Mucosa of descending colon (tissue), 3 donors: ENCODE results near the gene BLNK. TPM values are rescaled to one million over a fixed set of nuclear protein-coding genes. Genes with fewer than 3 reads are reported as not detected.
A peak's percentile ranks its signal among the peaks of the same experiment; 100 is the strongest.

Source experiments
- ATAC-seq: fragments of 200-7000 bp; cut with Tn5 transposase; one replicate; pipeline ENCODE4 v1.9.1; 2020; ENCODE audit warnings: mild to moderate bottlenecking, moderate library complexity
- DNase-seq, 3 donors: peaks; one replicate each; pipeline ENCODE4 v3.0.0-alpha.2; 2020
- H3K36me3 ChIP-seq: fragments of 200-600 bp; one replicate; pipeline ENCODE4 v1.8.0; 2021; ENCODE audit warnings: low read depth, mild to moderate bottlenecking
- H3K4me1 ChIP-seq: fragments of 200-600 bp; one replicate; pipeline ENCODE4 v1.8.0; 2021; ENCODE audit warnings: low read depth, mild to moderate bottlenecking
- H3K4me3 ChIP-seq: fragments of 200-600 bp; one replicate; pipeline ENCODE4 v1.8.0; 2021; ENCODE audit warnings: mild to moderate bottlenecking
- H3K9me3 ChIP-seq: fragments of 200-600 bp; one replicate; pipeline ENCODE4 v1.8.0; 2021; ENCODE audit warnings: mild to moderate bottlenecking
- intact Hi-C, 2 donors: fragments of 100-400 bp; cut with DNase I in 1 of 2; cut with micrococcal nuclease in 1 of 2; formaldehyde crosslinking; loops; one replicate each; pipeline versions ENCODE4 v1.11.0 to v1.11.1; 2022; cut with DNase I, micrococcal nuclease
- total RNA-seq, 3 donors: library from RNA; stranded (reverse); fragmentation: NEBNext Ultra II Directional in 2 of 3; extraction: Animal tissue kit (Norgen Biotek cat#: 25700) in 2 of 3; gene quantifications; one replicate each; pipeline versions ENCODE4 v1.2.1 to v1.2.4, GENCODE V29; 2021 to 2023
- TF ChIP-seq, protein P1 (sequence below): fragments of 200-600 bp; IDR thresholded peaks from one replicate; pipeline ENCODE4 v1.8.0; 2022; ENCODE audit warnings: antibody characterized with exemption, mild to moderate bottlenecking
- donor health status: DM: no; HTN: no; CAD: no; lungs with moderate emphysema.
- donor health status: DM: no; HTN: no; CAD: no.
- donor health status: DM: no; HTN: yes; CAD: no.

BLNK gene
- total RNA-seq, 3 donors from 2014 or later = 13.2 to 45.7 (median 30.4) TPM

DNA sequence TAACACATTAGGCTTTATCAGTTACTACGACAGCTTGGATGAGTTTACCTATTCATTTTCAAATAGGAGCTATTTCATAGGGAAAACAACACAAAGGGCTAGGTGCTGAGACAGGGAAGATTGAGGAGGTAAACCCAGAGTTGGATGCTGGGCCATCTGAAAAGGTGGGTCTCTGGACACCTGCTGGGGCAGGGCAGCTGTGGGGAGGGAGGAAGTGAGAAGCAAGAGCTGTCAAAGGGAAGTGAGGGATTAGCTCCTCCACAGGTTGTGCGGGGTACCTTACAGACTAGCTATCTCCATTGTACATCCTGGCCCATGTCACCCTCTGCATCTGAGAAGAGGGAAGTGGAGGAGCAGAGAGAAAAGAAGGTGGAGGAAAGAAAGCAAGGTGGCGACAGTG lies 48.9 kb downstream of the BLNK start:
- Histone ChIP-seq H3K4me1 (no peaks in the 10 kb centered on the region), H3K4me3 (no peak overlapping the region), H3K9me3 (no peaks in the 10 kb centered on the region), H3K36me3 (no peaks in the 10 kb centered on the region)
- no peak for ATAC-seq
- TF ChIP-seq, protein P1, sequence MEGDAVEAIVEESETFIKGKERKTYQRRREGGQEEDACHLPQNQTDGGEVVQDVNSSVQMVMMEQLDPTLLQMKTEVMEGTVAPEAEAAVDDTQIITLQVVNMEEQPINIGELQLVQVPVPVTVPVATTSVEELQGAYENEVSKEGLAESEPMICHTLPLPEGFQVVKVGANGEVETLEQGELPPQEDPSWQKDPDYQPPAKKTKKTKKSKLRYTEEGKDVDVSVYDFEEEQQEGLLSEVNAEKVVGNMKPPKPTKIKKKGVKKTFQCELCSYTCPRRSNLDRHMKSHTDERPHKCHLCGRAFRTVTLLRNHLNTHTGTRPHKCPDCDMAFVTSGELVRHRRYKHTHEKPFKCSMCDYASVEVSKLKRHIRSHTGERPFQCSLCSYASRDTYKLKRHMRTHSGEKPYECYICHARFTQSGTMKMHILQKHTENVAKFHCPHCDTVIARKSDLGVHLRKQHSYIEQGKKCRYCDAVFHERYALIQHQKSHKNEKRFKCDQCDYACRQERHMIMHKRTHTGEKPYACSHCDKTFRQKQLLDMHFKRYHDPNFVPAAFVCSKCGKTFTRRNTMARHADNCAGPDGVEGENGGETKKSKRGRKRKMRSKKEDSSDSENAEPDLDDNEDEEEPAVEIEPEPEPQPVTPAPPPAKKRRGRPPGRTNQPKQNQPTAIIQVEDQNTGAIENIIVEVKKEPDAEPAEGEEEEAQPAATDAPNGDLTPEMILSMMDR = no peak
- intact Hi-C loops = no loop called here
- no peak for DNase-seq

DNA sequence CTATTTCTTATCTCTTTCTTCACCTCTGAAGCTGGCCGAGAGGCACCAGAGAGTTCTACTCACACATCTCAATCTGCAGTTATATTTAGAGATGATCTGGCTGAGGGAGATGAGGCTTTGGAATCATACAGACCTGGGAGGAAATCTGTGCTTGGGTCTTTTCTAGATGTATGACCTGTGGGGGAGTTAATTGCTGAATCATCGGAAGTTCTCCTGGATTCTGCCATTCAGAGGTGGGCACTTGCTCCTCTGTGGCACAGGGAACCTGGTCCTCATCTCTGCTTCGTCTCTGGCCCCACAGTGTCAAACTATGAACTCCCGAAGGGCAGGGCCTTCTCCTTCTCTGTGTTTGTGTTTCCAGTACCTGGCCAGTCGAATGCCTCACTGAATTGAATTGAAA lies 52.5 kb downstream of the BLNK start:
- intact Hi-C loops = no loop called here
- Histone ChIP-seq H3K4me1 (no peaks in the 10 kb centered on the region), H3K36me3 (no peaks in the 10 kb centered on the region), H3K9me3 (no peaks in the 10 kb centered on the region), H3K4me3 (no peak overlapping the region)
- ATAC-seq (no peak), DNase-seq (no peak)
- TF ChIP-seq, protein P1 = no peak

DNA sequence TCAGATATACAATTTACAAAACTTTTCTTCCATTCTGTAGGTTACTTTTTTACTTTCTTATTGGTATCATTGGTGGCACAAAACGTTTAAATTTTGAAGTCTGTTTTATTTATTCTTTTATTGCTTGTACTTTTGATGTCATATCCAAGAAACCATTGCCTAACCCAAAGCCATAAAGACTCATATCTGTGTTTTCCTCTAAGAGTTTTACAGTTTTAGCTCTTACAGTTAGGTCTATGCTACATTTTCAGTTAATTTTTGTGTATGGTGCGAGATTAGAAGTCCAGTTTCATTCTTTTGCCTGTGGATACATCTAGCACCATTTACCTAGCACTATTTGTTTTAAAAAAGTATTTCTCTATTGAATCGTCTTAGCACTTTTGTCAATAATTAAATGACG lies 53.7 kb downstream of the BLNK start:
- no peaks in the 10 kb centered on the region for H3K9me3 ChIP-seq
- no peak overlapping the region for H3K4me3 ChIP-seq
- ATAC-seq (peak; percentile 70), DNase-seq (no peak)
- H3K36me3 ChIP-seq = no peaks in the 10 kb centered on the region
- TF ChIP-seq, protein P1 = no peak
- intact Hi-C loops = no loop called here
- no peaks in the 10 kb centered on the region for H3K4me1 ChIP-seq

DNA sequence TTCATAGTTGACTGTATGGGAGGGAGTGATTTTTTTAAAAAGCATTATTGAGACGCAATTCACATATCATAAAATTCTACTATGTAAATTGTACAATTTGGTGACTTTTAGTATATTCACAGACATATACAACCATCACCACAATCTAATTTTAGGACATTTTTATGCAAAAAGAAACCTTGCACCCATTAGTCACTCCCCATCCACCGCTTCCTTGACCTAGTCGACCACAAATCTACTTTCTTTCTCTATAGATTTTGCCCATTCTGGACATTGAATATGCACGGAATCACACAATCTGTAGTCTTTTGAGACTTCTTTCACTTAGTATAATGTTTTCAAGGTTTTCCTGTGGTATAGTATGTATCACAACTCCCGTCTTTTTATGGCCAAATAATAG lies 54.6 kb downstream of the BLNK start:
- no peak overlapping the region for H3K4me3 ChIP-seq
- no peaks in the 10 kb centered on the region for H3K4me1 ChIP-seq
- no peak for DNase-seq
- no peaks in the 10 kb centered on the region for H3K9me3 ChIP-seq
- intact Hi-C loops = no loop called here
- no peak for ATAC-seq
- TF ChIP-seq, protein P1 = no peak
- no peaks in the 10 kb centered on the region for H3K36me3 ChIP-seq

DNA sequence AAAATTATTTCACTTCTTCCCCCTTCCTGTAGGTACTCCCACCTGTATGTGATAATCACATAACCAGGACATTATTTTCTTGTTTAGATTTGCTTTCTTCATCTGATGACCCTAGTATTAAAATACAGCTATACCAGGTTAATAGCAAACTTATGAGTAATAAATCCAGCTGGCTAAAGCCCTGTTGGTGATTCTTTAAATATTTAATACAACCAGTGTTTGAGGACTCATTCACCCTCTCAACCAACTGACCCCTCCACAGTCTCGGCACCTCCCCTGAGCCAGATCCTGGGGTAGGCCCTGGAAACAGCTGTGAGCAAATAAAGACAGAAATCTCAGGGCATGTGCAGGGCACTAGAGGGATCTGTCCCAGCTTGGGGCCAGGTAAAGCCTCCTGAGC lies 58.5 kb downstream of the BLNK start:
- TF ChIP-seq, protein P1 = no peak
- ATAC-seq = no peak
- no peaks in the 10 kb centered on the region for H3K36me3 ChIP-seq
- DNase-seq = no peak
- intact Hi-C loops = no loop called here
- H3K4me1 ChIP-seq = no peaks in the 10 kb centered on the region
- no peaks in the 10 kb centered on the region for H3K9me3 ChIP-seq
- no peak overlapping the region for H3K4me3 ChIP-seq

DNA sequence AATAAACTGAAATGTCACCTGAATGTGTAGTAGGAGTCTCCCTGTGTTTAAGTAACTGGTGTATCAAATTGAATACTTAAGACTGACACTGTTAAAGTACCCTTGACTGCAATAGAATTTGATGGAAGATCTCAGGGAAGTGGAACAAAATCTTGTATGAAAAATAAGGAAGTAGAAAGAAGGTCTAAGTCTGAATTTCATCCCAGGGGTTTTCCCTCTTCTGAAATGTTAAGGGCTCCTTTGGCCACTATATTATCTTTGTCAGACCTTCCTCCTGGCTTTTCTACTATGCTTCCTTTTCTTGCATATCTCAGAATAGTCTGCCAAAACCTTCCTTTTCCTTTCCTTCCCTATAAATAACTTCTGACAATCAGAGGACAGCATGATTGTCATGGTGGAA lies 59.6 kb downstream of the BLNK start:
- Histone ChIP-seq H3K4me1 (no peaks in the 10 kb centered on the region), H3K4me3 (no peak overlapping the region), H3K36me3 (no peaks in the 10 kb centered on the region), H3K9me3 (no peaks in the 10 kb centered on the region)
- ATAC-seq (peak; percentile 16), DNase-seq (no peak)
- TF ChIP-seq, protein P1 = no peak
- intact Hi-C loops = no loop called here
